Frontal cortex (tissue), 4 donors: ENCODE data around the gene CXXC5. TPM values are rescaled to one million over a fixed set of nuclear protein-coding genes. Genes with fewer than 3 reads are reported as not detected.

ENCODE experiments used
- DNase-seq, 2 donors: peaks; one replicate each; pipeline ENCODE4 v3.0.0; 2012; ENCODE audit warnings: low spot score in 2 of 2
- FAIRE-seq: peaks from 2 replicates; lab custom pipeline; 2012; peaks lifted over from hg19 to GRCh38; lab: Jason Lieb, UNC
- total RNA-seq: library from RNA; depleted of rRNA; stranded (reverse); fragments of >200 nt; gene quantifications from one replicate; pipeline ENCODE4 v1.2.3, GENCODE V29; 2014
- donor health status: control.
- donor health status: control.
- donor health status: control.

CXXC5 gene
- total RNA-seq, 1 donor from 2014 or later = 38.7 TPM

DNA sequence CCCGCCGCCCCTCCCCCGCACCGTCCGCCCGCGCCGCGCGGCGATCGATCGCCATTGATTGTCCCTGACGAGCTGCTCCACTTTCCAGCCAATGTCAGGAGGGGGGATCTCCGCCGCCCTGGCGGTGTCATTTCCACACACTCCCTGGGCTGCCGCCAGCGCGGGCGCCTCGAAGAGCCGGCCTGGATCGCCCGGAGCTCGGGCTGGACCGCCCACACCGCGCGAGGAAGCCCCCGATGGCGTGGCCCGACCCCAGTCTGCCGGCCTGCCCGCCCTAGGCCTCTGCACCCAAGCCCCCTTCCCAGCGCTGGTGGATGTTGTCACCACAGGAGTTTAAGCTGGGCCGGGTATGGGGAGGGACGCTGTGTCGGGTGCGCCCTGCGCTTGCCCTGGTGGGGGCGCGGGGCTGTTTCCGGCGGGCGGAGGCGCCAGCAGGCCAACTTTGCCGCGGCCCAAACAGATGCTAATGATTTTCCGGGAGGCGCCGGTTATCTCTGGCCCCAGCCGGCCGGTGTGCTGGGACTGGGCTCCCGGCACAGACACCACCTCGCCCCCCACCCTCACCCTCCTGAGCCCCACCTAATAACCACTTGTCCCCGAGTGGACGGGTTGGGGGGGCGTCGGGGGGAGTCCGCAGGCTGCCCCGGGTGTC lies 10.6 kb upstream of the CXXC5 start:
- DNase-seq (peak; percentile 90 to 95), FAIRE-seq (no peak)

DNA sequence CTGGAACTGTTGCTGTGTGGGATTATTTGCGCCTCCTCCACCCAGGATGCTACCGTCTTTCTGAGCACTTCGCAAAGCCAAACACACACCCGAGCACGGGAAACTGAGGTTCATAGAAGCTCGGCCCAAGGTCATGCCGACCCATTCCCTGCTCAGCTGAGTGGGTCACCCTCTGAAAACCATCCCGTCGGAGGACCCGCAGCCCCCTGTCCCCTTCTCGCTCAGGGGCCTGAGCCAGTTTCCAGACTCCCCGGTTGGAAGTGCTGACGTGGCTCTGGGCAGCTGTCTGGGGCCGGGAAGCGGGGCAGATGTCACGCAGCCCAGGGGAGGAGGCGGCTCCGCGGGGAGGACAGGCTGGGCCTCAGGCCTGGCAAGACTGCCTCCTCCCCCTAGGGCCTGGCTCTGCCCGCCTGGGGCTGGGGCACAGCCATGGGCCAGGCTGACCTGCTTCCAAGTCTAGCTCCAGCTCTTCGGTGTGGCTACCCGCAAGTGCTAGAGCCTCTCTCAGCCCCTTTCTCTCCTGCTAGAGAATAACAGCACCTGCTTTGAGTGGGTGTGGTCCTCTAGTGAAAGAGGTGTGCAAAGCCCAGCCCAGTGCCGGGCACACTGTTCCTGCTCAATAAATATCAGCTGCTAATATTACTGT lies 9.9 kb upstream of the CXXC5 start:
- DNase-seq = peak; percentile 87 to 88
- no peak for FAIRE-seq

DNA sequence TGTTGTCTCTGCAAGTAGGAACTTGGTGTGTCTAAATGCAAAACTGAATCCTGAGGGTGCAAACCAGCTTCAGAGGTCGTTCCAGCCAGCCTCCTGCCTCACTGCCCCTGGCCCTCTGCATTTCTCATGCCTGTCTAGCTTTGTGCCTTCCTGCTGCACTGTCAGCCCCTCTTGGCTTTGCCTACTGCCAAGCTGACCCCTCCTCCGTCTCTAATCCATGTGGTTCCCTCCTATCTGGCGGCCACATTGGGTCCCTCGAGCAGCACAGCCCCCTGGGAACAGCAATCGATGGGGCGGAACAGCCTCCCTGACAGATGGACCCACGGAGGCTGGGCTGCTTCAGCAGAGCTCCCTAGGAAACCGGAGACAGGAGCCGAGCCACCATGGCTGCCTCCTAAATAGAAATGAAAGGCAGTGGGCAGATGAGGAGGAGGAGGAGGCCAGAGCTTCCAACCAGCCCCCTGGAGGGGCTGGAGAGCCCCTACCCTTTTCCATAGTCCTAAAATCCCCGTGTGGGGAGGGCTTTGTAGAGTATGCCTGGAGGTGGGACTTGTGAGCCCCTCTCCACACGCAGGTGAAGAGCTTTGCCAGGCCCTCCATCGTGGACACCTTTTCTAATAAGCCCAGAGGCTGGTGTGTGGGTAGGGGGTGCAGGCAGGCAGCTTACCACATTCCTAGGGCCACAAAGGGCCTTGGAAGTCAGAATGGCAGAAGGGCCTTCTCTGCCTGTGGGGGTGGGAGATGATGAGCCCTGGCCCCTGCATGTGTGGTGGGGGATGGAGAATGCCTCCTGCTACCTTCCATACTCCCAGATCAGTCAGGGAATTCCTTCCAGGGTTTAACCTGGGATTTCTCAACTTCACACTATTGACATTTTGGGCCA lies 9.2 kb upstream of the CXXC5 start:
- peak in 1 of 2 donors; percentile 9 for DNase-seq
- no peak for FAIRE-seq

DNA sequence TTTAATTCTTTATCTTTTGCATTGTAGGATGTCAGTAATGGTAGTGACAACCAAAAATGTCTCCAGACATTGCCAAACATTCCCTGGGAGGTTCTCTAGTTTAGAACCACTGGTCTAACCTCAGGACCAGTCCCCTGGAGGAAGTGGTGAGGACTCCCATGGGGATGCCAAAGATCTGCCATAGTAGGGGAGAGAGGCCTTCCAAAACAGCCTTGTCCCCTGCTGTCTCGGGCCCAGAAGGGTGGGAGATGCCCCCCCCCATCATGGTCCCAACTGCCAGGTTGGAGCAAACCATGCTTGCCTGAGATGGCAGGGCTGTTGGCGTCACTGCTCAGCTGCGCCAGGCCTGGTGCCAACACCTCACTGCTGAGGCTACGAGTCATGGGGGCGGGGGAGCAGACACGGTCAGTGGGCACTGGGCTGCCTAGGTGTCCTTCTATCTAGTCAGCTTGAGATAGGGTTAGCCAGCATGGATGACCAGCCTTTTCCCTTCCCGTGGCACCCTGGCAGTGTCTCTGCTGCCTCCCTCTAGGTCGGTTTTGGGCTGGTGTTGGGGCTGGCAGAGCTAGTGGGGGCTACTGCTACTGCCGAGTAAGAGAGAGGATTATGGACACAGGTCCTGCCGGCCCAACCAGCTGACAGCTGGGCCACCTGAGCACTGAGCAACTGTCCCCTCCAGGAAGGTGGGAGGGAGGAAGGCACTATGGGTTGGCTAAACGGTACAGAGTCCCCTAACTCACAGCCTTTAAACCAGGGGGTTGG lies 8.3 kb upstream of the CXXC5 start:
- FAIRE-seq (no peak), DNase-seq (peak in 1 of 2 donors; percentile 31)

DNA sequence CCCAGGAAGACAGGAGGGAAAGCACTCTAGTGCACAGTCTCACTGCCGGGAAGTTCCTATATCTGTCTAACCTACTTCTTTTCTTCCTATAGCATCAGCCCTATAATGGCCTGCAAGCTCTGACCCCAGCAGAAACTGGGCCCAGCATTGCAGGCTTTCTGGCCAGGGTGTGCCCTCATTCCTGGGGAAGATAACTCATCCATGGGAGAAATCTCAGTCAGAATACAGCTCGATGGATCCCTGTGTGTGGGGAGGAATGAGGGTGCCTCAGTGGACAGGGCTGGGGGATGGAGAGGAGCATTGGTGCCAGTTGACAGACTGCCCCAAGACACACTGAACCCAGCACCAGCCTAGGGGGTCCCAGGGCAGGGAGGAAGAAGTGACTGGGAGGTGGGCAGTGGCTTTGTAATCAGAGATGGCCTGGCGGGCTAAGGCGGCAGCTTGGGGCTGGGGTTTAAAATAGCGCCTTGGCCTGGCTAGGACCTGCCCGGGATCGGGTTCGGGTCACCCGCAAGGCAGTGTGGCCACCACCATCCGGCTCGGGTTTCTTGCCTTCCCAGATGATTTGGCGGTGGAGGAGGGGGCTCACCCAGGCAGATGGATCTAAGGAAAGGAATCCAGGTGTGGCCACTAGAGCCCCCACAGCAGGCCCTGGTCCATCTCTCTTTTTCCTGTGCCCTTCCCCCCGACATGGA lies 7.6 kb upstream of the CXXC5 start:
- FAIRE-seq = no peak
- DNase-seq = peak in 1 of 2 donors; percentile 9

DNA sequence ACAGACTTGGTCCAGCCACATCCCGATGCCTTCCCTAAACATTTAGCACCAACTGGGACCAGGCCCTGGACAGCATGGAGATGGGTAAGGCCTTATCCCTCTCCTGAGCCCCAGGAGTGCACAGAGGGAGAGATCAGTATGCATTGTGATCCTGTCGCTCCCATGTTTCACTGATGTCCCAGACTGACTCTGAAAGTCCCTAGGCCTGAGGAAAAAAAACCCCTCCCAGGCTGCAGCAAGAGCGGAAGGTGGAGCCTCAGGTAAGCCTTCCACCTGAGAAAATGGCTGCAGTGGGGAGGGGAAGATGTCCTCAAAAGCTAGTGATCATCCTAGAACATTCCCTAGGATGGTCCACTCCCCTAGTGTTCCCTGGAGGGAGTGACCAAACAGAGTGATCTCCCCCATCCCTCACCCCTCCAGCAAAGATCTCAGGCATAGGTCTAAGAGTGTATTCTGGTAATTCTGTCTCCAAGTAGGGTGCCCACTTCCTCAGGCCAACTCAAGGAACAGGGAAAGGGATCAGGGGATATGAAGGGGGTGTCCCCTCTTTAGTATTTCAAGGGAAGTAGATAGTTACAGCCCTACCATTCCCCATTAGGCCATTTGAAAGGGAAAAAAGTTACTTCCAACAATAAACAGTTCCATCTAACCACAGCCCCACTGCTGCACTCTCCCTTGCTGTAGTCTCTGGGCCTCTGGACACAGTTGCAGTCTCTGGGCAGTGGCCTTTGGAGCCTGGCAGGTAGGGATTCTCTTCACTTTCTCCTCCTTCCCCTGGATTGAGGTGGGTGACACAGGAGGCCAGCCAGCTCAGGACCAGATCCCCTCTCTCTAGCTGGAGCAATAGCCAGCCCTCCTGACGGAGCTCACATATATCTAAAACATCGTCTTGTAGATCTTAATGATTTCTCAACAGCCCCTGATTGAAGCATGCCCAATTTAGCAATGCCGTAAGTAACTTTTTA lies 6.8 kb upstream of the CXXC5 start:
- FAIRE-seq = no peak

DNA sequence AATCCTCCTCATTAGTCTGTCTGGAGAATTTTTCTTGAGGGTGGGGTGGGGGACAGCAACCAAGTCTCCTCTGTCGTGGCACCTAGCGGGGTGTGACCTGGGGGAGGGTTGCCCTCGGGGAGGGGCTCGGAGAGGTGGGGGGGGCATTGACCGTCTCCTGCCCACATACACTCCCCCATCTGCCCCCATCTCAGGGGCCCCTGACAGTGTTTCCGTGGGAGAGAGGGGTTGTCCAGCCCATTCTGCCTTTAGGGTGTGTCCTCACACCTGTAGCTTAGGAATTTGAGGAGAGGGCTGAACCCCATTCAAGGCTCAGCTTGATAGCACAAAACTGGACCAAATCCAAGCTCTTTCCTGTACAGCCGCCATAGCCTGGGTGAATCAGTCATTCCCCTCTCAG lies 5.9 kb upstream of the CXXC5 start:
- DNase-seq (no peak), FAIRE-seq (no peak)

More for the DNA sequence above, 6.8 kb upstream of the CXXC5 start:
- DNase-seq = peak in 1 of 2 donors; percentile 4

DNA sequence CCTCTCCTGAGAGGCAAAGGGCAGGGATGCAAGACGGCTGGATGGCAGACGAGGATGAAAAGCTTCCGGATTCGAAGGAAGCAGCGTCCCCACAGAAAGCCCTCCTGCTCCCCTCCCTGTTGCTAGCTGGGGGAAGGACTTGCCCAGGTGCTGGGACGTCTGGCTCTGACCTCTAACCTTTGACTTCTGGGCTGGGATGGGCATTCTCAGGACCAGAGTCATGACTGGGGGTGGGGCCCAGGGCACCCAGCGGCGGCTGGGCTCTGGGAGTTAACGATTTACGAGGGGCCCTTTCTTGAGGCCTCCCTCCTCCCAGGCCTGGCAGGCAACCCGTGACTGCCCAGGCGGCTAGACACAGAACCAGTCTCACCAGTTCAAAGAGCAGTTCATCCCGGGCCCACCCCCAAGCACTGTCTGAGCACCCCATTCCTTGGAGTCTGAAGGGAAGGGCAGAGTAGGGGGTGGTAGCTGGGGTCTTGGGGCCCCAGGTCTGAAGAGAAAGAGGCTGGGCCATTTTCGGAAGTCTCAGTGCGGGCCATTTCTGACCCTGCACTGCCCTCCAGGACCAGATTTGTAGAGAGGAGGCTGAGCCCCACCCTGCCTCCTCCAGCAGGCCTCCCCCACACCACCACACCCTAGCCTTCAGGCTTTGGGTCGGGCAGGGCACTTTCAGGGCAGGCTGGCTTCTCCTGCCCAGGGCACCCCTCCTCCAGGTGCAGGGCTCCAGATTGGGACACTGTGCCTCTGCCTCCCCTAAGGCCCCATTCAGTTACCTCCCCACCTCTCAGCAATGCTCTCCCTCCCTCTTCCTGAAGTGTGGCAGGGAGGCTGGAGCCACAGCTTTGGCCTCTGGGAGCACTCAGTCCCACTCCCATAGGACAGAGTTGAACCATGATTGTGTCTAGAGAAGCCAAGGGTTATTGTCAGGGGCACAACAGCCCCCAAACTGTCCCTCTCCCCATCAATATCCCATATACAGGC lies 5.0 kb upstream of the CXXC5 start:
- peak in 1 of 2 donors; percentile 4 for DNase-seq
- no peak for FAIRE-seq

DNA sequence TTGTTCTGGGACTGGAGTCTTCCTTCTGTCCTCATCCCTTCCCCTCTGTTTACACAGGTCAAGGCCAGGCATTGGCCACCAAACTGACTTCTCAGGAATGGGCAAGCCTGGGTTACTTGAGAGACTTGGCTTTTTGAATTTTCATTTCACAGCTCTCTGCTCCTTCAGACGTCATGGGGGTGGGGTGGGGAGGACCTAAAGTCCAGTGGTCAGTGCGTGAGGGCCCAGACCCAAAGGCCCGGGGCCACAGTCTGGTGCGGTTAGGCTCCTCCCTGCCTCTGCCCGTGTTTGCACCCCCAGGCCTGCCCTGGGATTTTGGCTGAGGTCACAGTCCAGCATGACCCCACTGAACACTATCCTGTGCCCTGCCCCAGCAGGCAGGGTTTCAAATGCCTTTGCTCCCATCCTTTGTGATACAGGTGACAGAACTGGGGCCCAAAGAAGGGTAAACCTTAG lies 4.1 kb upstream of the CXXC5 start:
- DNase-seq = no peak
- FAIRE-seq = no peak

DNA sequence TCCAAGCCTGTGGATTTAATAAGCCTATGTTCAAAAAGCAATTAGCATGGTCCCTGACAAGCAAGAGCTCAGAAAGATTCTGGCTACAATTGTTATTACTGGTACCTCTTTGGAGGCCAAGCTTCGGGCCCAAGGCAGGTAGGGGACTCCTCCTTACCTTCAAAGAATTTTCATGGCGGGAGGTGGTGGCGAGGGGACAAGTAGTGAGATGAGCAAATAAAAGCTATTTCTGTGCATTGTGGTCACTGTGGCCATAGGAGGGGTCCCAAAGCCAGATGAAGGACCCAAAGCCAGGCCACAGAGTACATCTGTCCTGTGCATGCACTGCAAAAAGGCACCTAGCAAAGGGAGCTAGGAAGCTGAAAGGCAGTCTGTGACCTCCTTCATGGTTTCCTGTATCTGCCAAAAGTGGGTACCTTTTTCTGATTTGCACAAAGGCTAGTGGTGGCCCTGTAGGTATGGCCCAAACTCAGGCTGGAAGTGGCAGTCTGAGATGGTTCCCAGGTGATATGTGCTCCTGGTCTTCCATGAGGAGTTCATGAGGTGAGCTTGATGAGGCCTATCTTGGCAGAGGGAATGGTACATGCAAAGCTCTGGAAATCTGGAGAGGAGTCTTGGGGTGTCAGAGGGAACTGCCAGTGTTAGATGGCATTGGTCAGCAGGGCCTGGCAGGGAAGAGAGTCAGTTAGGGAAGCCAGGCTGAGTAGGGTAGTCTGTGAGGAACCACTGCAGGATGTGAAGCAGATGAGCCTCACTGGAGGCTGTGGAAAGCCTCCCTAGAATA lies 3.3 kb upstream of the CXXC5 start:
- no peak for FAIRE-seq
- no peak for DNase-seq

DNA sequence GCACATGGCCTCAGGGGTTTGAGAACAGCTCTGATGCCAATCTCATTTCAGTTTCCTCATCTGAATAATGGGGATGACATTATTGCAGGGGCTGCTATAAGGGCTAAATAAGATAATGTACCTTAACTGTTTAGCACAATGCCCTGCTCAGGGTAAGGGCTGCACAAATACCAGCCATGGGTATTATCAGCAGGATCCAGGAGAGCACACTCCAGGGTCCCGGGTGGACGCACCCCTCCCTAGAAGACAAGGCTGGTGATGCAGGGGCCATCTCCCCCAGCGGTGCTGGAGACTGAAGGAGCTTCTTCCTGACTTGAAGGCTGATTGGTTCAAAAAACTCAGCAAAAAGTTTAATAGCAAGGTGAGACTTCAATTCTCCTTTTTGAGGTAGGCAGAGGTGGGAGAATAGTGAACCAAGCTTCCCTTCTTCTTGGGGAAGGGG lies 2.7 kb upstream of the CXXC5 start:
- FAIRE-seq = no peak
- no peak for DNase-seq

DNA sequence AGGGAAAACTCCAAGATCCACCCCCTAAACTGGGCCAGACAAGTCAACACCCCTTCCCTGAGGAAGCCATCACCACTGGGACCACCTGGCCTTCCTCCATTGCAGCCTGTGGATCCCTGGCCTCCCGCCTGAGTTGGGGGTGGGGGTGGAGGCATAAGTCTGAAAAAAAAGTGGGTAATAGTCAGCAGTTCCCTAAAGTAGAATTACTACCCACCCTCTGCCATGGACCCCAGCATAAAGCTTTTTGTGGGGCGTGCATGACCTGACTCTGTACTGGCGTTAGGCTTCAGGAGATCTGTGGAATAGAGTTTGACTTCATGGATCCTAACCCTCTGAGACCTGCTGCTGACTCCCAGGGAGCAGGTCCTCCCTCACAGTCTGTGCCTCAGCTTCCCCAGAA lies 2.0 kb upstream of the CXXC5 start:
- DNase-seq (no peak), FAIRE-seq (no peak)

DNA sequence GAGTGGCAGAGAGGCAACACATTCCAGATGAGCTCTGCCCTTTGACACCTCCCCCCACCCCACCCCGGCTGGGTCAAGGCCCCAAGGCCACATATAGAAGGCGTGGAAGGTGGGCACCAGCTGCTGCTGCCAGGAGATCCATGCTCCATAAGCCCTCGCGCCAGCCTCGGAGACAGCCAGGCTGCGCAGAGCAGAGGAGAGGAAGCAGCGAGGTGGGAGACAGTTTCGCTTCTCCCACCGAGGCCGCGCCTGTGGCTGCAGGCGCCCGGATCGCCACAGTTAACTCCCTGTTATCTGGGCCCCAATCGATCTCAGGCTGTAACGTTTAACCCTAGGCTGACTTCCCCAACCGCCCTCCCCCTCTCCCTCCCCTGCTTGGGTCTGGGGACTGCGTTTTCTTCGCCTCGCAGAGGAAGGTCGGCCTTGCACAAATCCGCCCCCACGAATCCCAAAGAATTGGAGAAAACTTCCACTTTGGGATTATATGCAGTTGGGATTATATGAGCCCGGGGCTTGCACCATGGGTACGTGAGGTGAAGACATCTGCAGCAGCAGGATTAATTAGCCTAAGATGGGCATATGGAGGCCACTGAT lies 1.1 kb upstream of the CXXC5 start:
- DNase-seq (no peak), FAIRE-seq (no peak)

DNA sequence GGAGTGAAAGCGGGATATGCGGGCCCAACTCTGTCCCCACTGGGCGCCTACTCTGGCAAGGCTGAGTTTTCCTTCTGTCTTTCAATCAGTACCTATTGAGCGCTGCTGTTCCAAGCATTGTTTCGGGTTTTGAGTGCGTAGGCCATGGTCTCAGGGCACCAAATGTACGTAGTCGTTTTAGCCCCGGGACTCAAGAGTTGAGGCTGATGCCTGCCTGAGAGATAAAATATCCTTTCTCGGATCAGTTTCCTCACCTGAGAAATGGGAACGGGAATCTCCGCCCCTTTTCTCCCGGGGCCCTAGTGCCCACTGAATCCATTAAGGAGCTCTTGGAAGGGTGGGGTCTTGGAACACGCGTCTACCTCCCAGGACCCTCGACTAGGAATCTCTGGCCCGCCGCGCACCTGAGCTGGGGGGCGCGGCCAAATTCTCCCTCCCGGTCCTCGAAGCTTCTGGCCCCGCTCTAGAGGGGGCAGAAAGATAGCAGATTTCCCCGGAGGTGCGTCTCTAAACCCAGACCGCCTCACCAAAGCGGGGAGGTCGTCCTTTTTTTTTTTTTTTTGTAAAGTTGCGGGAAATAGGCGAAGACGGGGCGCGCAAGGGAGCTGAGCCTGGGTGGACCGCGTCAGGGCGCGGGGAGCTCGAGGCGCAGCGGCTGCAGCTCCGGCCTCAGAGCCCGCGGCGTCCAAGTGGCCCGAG lies 494 bp upstream of the CXXC5 start:
- FAIRE-seq = no peak
- DNase-seq = no peak
